Measurements from ENCODE around the gene DHDH. TPM values are rescaled to one million over a fixed set of nuclear protein-coding genes. Genes with fewer than 3 reads are reported as not detected.

Gene DHDH
- total and polyA plus RNA-seq, 11 donors, result 0.15 to 0.49 TPM; not detected in 9

DNA sequence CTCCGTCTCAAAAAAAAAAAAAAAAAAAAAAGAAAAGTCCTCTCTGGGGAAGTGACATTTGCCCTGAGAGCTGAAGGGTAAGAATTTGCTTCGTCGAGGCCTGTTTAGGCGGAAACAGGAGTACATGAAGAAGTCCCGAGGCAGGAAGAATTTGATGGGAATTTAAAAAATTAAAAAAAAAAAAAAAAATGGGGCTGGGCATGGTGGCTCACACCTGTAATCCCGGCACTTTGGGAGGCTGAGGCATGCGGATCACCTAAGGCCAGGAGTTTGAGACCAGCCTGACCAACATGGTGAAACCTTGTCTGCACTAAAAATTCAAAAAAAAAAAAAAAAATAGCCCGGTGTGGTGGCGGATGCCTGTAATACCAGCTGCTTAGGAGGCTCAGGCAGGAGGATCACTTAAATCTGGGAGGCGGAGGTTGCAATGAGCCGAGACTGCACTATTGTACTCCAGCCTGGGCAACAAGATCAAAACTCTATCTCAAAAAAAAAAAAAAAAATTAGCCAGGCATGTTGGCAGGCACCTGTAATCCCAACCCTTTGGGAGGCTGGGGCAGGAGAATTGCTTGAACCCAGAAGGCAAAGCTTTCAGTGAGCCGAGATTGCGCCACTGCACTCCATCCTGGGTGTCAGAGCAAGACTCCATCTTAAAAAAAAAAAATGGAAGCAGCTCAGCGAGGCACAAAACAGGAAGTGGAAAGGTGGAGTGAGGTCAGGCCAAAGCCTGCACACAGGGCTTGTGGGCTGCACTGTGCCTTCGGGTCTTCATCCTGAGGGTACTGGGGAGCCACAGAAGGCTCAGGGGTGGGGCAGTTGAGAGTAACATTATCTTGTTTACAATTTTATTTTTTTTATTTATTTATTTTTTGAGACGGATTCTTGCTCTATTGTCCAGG is 26.1 kb downstream of the DHDH start:
- 76 to 86% (median 80%) methylated on average over 16 of the region's 16 CpGs for WGBS, 4 donors
- DNase-seq (no peak), ATAC-seq (no peak)
- intact Hi-C loops (cut with DNase I), result loop anchor here in 5 of 10 donors (5.0 to 10.0 kb wide), 5 partner anchors 52 to 315 kb away; partner anchors contain the start of genes NUCB1 (in 3 of the 5), CA11 (in 1 of the 5) and PPP1R15A (in 1 of the 5)
- peaks cover 9 to 45% (median 24%) of the 10 kb centered on the region in 12 donors for H3K4me1 ChIP-seq
- H3K9me3 ChIP-seq, result no peaks in the 10 kb centered on the region
- no peaks in the 10 kb centered on the region for H3K27me3 ChIP-seq
- peaks cover 0 to 16% (median 2%) of the 10 kb centered on the region in 9 donors for H3K36me3 ChIP-seq
- H3K27ac ChIP-seq, result peak overlapping the region in 1 of 12 donors; percentile 55
- TF ChIP-seq POLR2A (IDR thresholded peaks at IDR 0.05), result no peak
- TF ChIP-seq, protein P1, sequence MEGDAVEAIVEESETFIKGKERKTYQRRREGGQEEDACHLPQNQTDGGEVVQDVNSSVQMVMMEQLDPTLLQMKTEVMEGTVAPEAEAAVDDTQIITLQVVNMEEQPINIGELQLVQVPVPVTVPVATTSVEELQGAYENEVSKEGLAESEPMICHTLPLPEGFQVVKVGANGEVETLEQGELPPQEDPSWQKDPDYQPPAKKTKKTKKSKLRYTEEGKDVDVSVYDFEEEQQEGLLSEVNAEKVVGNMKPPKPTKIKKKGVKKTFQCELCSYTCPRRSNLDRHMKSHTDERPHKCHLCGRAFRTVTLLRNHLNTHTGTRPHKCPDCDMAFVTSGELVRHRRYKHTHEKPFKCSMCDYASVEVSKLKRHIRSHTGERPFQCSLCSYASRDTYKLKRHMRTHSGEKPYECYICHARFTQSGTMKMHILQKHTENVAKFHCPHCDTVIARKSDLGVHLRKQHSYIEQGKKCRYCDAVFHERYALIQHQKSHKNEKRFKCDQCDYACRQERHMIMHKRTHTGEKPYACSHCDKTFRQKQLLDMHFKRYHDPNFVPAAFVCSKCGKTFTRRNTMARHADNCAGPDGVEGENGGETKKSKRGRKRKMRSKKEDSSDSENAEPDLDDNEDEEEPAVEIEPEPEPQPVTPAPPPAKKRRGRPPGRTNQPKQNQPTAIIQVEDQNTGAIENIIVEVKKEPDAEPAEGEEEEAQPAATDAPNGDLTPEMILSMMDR (IDR thresholded peaks at IDR 0.05), result no peak
- no peak overlapping the region for H3K4me3 ChIP-seq

DNA sequence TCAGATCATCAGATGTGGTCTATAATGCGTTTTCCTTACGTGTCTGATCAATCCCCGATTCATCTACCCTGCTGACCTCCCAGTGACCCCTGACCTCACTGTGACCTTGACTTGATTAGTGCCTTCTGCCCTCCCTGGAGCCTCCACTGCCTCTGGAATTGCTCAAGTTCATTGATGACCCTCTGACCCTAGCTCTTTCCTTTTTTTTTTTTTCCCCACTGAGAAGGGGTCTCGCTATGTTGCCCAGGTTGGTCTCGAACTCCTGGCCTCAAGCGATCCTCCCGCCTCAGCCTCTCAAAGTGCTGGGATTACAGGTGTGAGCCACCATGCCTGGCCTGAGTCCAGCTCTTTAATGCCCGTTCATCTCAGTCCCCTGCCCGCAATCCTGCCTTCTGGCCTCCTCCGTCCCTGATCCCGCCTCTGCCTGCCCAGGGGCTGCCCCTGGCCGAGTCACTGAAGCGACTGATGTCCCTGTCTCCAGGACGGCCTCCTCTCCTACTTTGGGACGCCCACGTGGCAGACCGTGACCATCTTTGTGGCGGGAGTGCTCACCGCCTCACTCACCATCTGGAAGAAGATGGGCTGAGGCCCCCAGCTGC is 27.7 kb downstream of the DHDH start:
- Histone ChIP-seq H3K27me3 (no peaks in the 10 kb centered on the region), H3K36me3 (peaks cover 0 to 19% (median 4%) of the 10 kb centered on the region in 9 donors), H3K9me3 (no peaks in the 10 kb centered on the region), H3K27ac (peak overlapping the region in 5 of 12 donors; percentile 1 to 97 (median 71)), H3K4me3 (no peak overlapping the region), H3K4me1 (peaks cover 5 to 42% (median 22%) of the 10 kb centered on the region in 12 donors)
- intact Hi-C loops (cut with DNase I), result loop anchor here in 3 of 10 donors (5.0 to 10.0 kb wide), 4 partner anchors 54 to 316 kb away; partner anchors contain the start of genes NUCB1 (in 2 of the 3), CA11 (in 1 of the 3) and PPP1R15A (in 1 of the 3)
- DNase-seq (no peak), ATAC-seq (no peak)
- TF ChIP-seq, protein P1 (IDR thresholded peaks at IDR 0.05), result no peak
- TF ChIP-seq POLR2A (IDR thresholded peaks at IDR 0.05), result no peak
- WGBS, 4 donors, result 89 to 92% (median 91%) methylated on average over 19 of the region's 19 CpGs

DNA sequence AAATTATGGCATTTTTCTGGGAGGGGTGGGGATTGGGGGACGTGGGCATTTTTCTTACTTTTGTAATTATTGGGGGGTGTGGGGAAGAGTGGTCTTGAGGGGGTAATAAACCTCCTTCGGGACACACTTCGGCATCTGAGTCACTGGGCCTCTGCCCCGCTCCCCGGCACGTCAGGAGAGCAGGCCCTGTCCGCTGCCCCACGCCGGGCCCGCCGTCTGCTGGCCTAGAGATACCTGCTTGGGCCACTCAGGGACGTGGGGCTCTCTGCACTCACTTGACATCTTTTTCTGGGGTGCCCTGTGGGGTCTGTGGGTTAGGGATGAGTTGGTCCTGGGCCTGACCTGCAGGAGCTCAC is 28.2 kb downstream of the DHDH start:
- 83 to 88% (median 86%) methylated on average over 12 of the region's 12 CpGs for whole genome bisulfite sequencing, 4 donors

More for the DNA sequence above, 28.2 kb downstream of the DHDH start:
- DNase-seq, result no peak
- Histone ChIP-seq H3K27me3 (no peaks in the 10 kb centered on the region), H3K9me3 (no peaks in the 10 kb centered on the region), H3K4me1 (peaks cover 8 to 44% (median 26%) of the 10 kb centered on the region in 12 donors), H3K4me3 (peak overlapping the region in 1 of 12 donors; percentile 15), H3K27ac (peak overlapping the region in 8 of 12 donors; percentile 52 to 97 (median 92)), H3K36me3 (peaks cover 0 to 20% (median 8%) of the 10 kb centered on the region in 9 donors)
- TF ChIP-seq POLR2A (IDR thresholded peaks at IDR 0.05), result no peak
- TF ChIP-seq, protein P1 (IDR thresholded peaks at IDR 0.05), result no peak
- no peak for ATAC-seq
- intact Hi-C loops (cut with DNase I), result loop anchor here in 3 of 10 donors (5.0 to 10.0 kb wide), 4 partner anchors 54 to 317 kb away; partner anchors contain the start of genes NUCB1 (in 2 of the 3), CA11 (in 1 of the 3) and PPP1R15A (in 1 of the 3)

Data from heart left ventricle (tissue), 16 donors.